Gastrocnemius medialis (tissue), 4 donors: ENCODE measurements around the gene GPRIN1.

ENCODE experiments used
- CTCF ChIP-seq, 5 experiments: fragments of 450-650 bp in 3 of 5; fragments of 200-600 bp in 2 of 5; sonication (generic) in 2 of 5; IDR thresholded peaks in 4 of 5; conservative IDR thresholded peaks in 1 of 5; 1 replicate in 4 of 5; 2 replicates in 1 of 5; pipeline ENCODE4 v1.5.1; 2016 to 2019; ENCODE audit warnings: antibody characterized with exemption in 5 of 5, mild to moderate bottlenecking in 3 of 5, moderate library complexity in 3 of 5
- POLR2A ChIP-seq, 2 donors: fragments of 450-650 bp; IDR thresholded peaks; one replicate each; pipeline ENCODE4 v1.6.1; 2017; ENCODE audit warnings: antibody characterized with exemption in 2 of 2, mild to moderate bottlenecking in 2 of 2, moderate library complexity in 2 of 2

GRCh38 chr5:176578391-176578808 is 31.6 kb downstream of the GPRIN1 start:
- TF ChIP-seq POLR2A (IDR thresholded peaks at IDR 0.05) (no peak), CTCF (IDR thresholded peaks at IDR 0.05 in 4 of 5, conservative IDR thresholded peaks at IDR 0.05 in 1 of 5) (peak in 2 of 5 experiments; percentile 10 to 14)
